HFFc6 (cell line): Measurements from ENCODE around the gene KRTAP24-1. TPM values are rescaled to one million over a fixed set of nuclear protein-coding genes. Genes with fewer than 3 reads are reported as not detected.

Experiments
- DNase-seq: peaks from one replicate; pipeline ENCODE4 v3.0.0-alpha.2; 2018
- H3K27ac Mint-ChIP-seq: 2 replicates; pipeline ENCODE4 v1.8.0; 2020; ENCODE audit warnings: mild to moderate bottlenecking, mixed read lengths
- H3K27me3 Mint-ChIP-seq: 2 replicates; pipeline ENCODE4 v1.8.0; 2021; ENCODE audit warnings: mild to moderate bottlenecking, moderate library complexity, mixed read lengths; ENCODE audit not compliant: insufficient read depth
- H3K36me3 Mint-ChIP-seq: 2 replicates; pipeline ENCODE4 v1.8.0; 2021; ENCODE audit warnings: low read depth, mixed read lengths
- H3K4me1 Mint-ChIP-seq: 2 replicates; pipeline ENCODE4 v1.8.0; 2020; ENCODE audit warnings: low read depth, mixed read lengths
- H3K4me3 Mint-ChIP-seq: 2 replicates; pipeline ENCODE4 v1.8.0; 2020; ENCODE audit warnings: mild to moderate bottlenecking, moderate library complexity, mixed read lengths
- H3K9me3 Mint-ChIP-seq: 2 replicates; pipeline ENCODE4 v1.8.0; 2020; ENCODE audit warnings: mild to moderate bottlenecking, mixed read lengths
- CTCF ChIP-seq: fragments of 200-600 bp; sonication (generic); IDR thresholded peaks from 2 replicates; pipeline ENCODE4 v1.5.0; 2021; ENCODE audit warnings: antibody characterized with exemption, mild to moderate bottlenecking
- total RNA-seq, 6 experiments: library from RNA; stranded (reverse); fragmentation: NEBNext Ultra II Directional; extraction: Animal tissue kit (Norgen Biotek cat#: 25700); gene quantifications; 2 replicates in 1 of 6; 3 replicates in 5 of 6; pipeline ENCODE4 v1.2.3, GENCODE V29; 2021

KRTAP24-1 gene
- total RNA-seq, 6 experiments from 2014 or later, result not detected

GRCh38 chr21:30238168-30238567 is 44.6 kb downstream of the KRTAP24-1 start:
- no peak overlapping the region for H3K4me3 Mint-ChIP-seq
- H3K36me3 Mint-ChIP-seq, result no peaks in the 10 kb centered on the region; the same call in 1 of the 2 replicates
- no peaks in the 10 kb centered on the region for H3K27me3 Mint-ChIP-seq
- no peaks in the 10 kb centered on the region for H3K4me1 Mint-ChIP-seq
- DNase-seq, result no peak
- peaks cover 52% of the 10 kb centered on the region for H3K9me3 Mint-ChIP-seq
- no peak overlapping the region for H3K27ac Mint-ChIP-seq
- TF ChIP-seq CTCF, result no peak

GRCh38 chr21:30234643-30235042 is 48.1 kb downstream of the KRTAP24-1 start:
- Mint-ChIP-seq H3K4me3 (no peak overlapping the region), H3K27ac (no peak overlapping the region)

GRCh38 chr21:30234050-30234449 is 48.7 kb downstream of the KRTAP24-1 start:
- no peak for DNase-seq
- H3K36me3 Mint-ChIP-seq, result no peaks in the 10 kb centered on the region; the same call in 1 of the 2 replicates
- peaks cover 70% of the 10 kb centered on the region for H3K9me3 Mint-ChIP-seq
- no peak for TF ChIP-seq CTCF
- no peaks in the 10 kb centered on the region for H3K27me3 Mint-ChIP-seq
- no peaks in the 10 kb centered on the region for H3K4me1 Mint-ChIP-seq
- H3K27ac Mint-ChIP-seq, result no peak overlapping the region
- no peak overlapping the region for H3K4me3 Mint-ChIP-seq

More at GRCh38 chr21:30234643-30235042, 48.1 kb downstream of the KRTAP24-1 start:
- TF ChIP-seq CTCF, result no peak
- DNase-seq, result no peak
- no peaks in the 10 kb centered on the region for H3K27me3 Mint-ChIP-seq
- H3K4me1 Mint-ChIP-seq, result no peaks in the 10 kb centered on the region
- no peaks in the 10 kb centered on the region; the same call in 1 of the 2 replicates for H3K36me3 Mint-ChIP-seq
- H3K9me3 Mint-ChIP-seq, result peaks cover 71% of the 10 kb centered on the region

GRCh38 chr21:30233228-30234020 is 49.3 kb downstream of the KRTAP24-1 start:
- no peak for TF ChIP-seq CTCF
- DNase-seq, result no peak
- no peaks in the 10 kb centered on the region; the same call in 1 of the 2 replicates for H3K36me3 Mint-ChIP-seq
- no peak overlapping the region for H3K4me3 Mint-ChIP-seq
- H3K4me1 Mint-ChIP-seq, result no peaks in the 10 kb centered on the region
- no peaks in the 10 kb centered on the region for H3K27me3 Mint-ChIP-seq
- H3K27ac Mint-ChIP-seq, result no peak overlapping the region
- peaks cover 66% of the 10 kb centered on the region for H3K9me3 Mint-ChIP-seq

GRCh38 chr21:30232011-30232410 is 50.7 kb downstream of the KRTAP24-1 start:
- Mint-ChIP-seq H3K9me3 (peaks cover 65% of the 10 kb centered on the region), H3K27ac (no peak overlapping the region), H3K4me3 (no peak overlapping the region), H3K36me3 (no peaks in the 10 kb centered on the region; the same call in 1 of the 2 replicates), H3K27me3 (no peaks in the 10 kb centered on the region), H3K4me1 (no peaks in the 10 kb centered on the region)
- TF ChIP-seq CTCF, result no peak
- no peak for DNase-seq

Other genes with a start within 250 kb of the KRTAP24-1 start
- not detected for gene CLDN17, start 116.1 kb downstream of the KRTAP24-1 start, total RNA-seq
- not detected for gene CLDN8, start 66.9 kb downstream of the KRTAP24-1 start, total RNA-seq
- gene KRTAP25-1, start 6.6 kb upstream of the KRTAP24-1 start, total RNA-seq, result not detected
- not detected for gene KRTAP26-1, start 37.4 kb upstream of the KRTAP24-1 start, total RNA-seq
- gene KRTAP27-1, start 54.7 kb upstream of the KRTAP24-1 start, total RNA-seq, result not detected
- gene KRTAP23-1, start 65.7 kb upstream of the KRTAP24-1 start, total RNA-seq, result not detected
- gene KRTAP13-2, start 89.3 kb upstream of the KRTAP24-1 start, total RNA-seq, result not detected
- gene KRTAP13-1, start 113.1 kb upstream of the KRTAP24-1 start, total RNA-seq, result not detected
- gene KRTAP13-3, start 143.0 kb upstream of the KRTAP24-1 start, total RNA-seq, result not detected
- gene KRTAP13-4, start 147.3 kb upstream of the KRTAP24-1 start, total RNA-seq, result not detected
- gene KRTAP15-1, start 157.3 kb upstream of the KRTAP24-1 start, total RNA-seq, result not detected
- not detected for gene KRTAP19-1, start 197.4 kb upstream of the KRTAP24-1 start, total RNA-seq
- gene KRTAP19-2, start 204.5 kb upstream of the KRTAP24-1 start, total RNA-seq, result not detected
- gene KRTAP19-3, start 209.1 kb upstream of the KRTAP24-1 start, total RNA-seq, result not detected
- gene KRTAP19-4, start 214.2 kb upstream of the KRTAP24-1 start, total RNA-seq, result not detected
- not detected for gene KRTAP19-5, start 219.2 kb upstream of the KRTAP24-1 start, total RNA-seq